OCI-LY7 (cell line): Measurements from ENCODE around the gene NFATC1. TPM values are rescaled to one million over a fixed set of nuclear protein-coding genes. Genes with fewer than 3 reads are reported as not detected.
"Not testable (repeated sequence)": the region's sequence is repeated elsewhere in the genome, so short reads cannot be mapped to it uniquely, and the experiment has no call there.

Source experiments
- BruUV-seq: library from RNA; stranded (reverse); fragments of 400-500 nt; replicated peaks from 2 replicates; lab custom pipeline; 2021; lab: Mats Ljungman, UMichigan
- CTCF ChIA-PET: fragments of 300-600 bp; sonication (Branson Sonifier 250); formaldehyde crosslinking; loops from one replicate; lab custom pipeline; 2022; ENCODE audit warnings: antibody characterized with exemption; ENCODE audit not compliant: unreplicated experiment; lab: Charles Lee
- POLR2A ChIA-PET: fragments of 300-600 bp; sonication (Branson Sonifier 250); formaldehyde crosslinking; loops from one replicate; lab custom pipeline; 2022; ENCODE audit warnings: antibody characterized with exemption; lab: Charles Lee
- DNase-seq: peaks from one replicate; pipeline ENCODE4 v3.0.0-alpha.2; 2015; ENCODE audit warnings: low spot score
- H2AFZ ChIP-seq: fragments of 200-600 bp; sonication (generic), shearing (Covaris generic); 2 replicates; pipeline ENCODE4 v1.6.1; 2014; ENCODE audit warnings: mild to moderate bottlenecking, antibody characterized with exemption, low read length, moderate library complexity
- H3K27ac ChIP-seq: fragments of 200-600 bp; sonication (generic); 2 replicates; pipeline ENCODE4 v1.5.1; 2014; ENCODE audit warnings: mixed run types, low read depth, mild to moderate bottlenecking, moderate library complexity, low read length, inconsistent platforms; ENCODE audit not compliant: poor library complexity, severe bottlenecking
- H3K36me3 ChIP-seq: fragments of 200-600 bp; sonication (generic); 2 replicates; pipeline ENCODE4 v1.6.1; 2014; ENCODE audit warnings: mild to moderate bottlenecking, antibody characterized with exemption, low read length, moderate library complexity, mixed read lengths; ENCODE audit not compliant: insufficient read depth
- H3K4me1 ChIP-seq: fragments of 200-600 bp; sonication (generic); 2 replicates; pipeline ENCODE4 v1.5.1; 2014; ENCODE audit warnings: mild to moderate bottlenecking, low read length; ENCODE audit not compliant: insufficient read depth, poor library complexity, severe bottlenecking
- H3K4me2 ChIP-seq: fragments of 200-600 bp; sonication (generic); 2 replicates; pipeline ENCODE4 v1.6.1; 2014; ENCODE audit warnings: mild to moderate bottlenecking, low read length
- H3K4me3 ChIP-seq: fragments of 200-600 bp; sonication (generic); 2 replicates; pipeline ENCODE4 v1.5.1; 2014; ENCODE audit warnings: mild to moderate bottlenecking, low read depth, low read length; ENCODE audit not compliant: poor library complexity, severe bottlenecking
- H3K79me2 ChIP-seq: fragments of 200-600 bp; sonication (generic); 2 replicates; pipeline ENCODE4 v1.6.1; 2016; ENCODE audit warnings: low read depth, mild to moderate bottlenecking, low read length, moderate library complexity, mixed read lengths; ENCODE audit not compliant: insufficient read depth
- H3K9me2 ChIP-seq: fragments of 200-600 bp; sonication (generic); 2 replicates; pipeline ENCODE4 v1.6.1; 2016; ENCODE audit warnings: mild to moderate bottlenecking, low read length, mixed read lengths; ENCODE audit not compliant: insufficient read depth
- H3K9me3 ChIP-seq: fragments of 200-600 bp; sonication (generic); 2 replicates; pipeline ENCODE4 v1.6.1; 2014; ENCODE audit warnings: mild to moderate bottlenecking, mixed run types, low read length, mixed read lengths
- H4K20me1 ChIP-seq: fragments of 200-600 bp; sonication (generic); 2 replicates; pipeline ENCODE4 v1.6.1; 2014; ENCODE audit warnings: mild to moderate bottlenecking, antibody characterized with exemption, low read length, moderate library complexity, mixed read lengths; ENCODE audit not compliant: insufficient read depth
- EZH2phosphoT487 ChIP-seq: fragments of 200-600 bp; sonication (generic); IDR thresholded peaks from 2 replicates; pipeline ENCODE4 v1.6.1; 2018; ENCODE audit warnings: low read depth, borderline replicate concordance, mild to moderate bottlenecking, mixed run types, antibody characterized with exemption, low read length, moderate library complexity, mixed read lengths
- intact Hi-C: fragments of 100-400 bp; cut with micrococcal nuclease; formaldehyde crosslinking; loops from one replicate; pipeline ENCODE4 v1.10.0; 2022; ENCODE audit not compliant: unreplicated experiment
- total RNA-seq, 2 experiments: library from RNA; depleted of rRNA in 1 of 2; stranded (reverse); fragments of >200 nt in 1 of 2; shearing (Covaris generic) in 1 of 2; gene quantifications; 2 replicates each; pipeline ENCODE4 v1.2.3, GENCODE V29; 2014 to 2022
- TF ChIP-seq, protein P1 (sequence below): fragments of 200-600 bp; sonication (generic); conservative IDR thresholded peaks from 2 replicates; pipeline ENCODE4 v1.5.1; 2014; ENCODE audit warnings: mild to moderate bottlenecking, antibody characterized with exemption, low read length, moderate library complexity, mixed read lengths

Gene NFATC1
- total RNA-seq, 2 experiments from 2014 or later: 23.6 to 50.4 TPM

DNA sequence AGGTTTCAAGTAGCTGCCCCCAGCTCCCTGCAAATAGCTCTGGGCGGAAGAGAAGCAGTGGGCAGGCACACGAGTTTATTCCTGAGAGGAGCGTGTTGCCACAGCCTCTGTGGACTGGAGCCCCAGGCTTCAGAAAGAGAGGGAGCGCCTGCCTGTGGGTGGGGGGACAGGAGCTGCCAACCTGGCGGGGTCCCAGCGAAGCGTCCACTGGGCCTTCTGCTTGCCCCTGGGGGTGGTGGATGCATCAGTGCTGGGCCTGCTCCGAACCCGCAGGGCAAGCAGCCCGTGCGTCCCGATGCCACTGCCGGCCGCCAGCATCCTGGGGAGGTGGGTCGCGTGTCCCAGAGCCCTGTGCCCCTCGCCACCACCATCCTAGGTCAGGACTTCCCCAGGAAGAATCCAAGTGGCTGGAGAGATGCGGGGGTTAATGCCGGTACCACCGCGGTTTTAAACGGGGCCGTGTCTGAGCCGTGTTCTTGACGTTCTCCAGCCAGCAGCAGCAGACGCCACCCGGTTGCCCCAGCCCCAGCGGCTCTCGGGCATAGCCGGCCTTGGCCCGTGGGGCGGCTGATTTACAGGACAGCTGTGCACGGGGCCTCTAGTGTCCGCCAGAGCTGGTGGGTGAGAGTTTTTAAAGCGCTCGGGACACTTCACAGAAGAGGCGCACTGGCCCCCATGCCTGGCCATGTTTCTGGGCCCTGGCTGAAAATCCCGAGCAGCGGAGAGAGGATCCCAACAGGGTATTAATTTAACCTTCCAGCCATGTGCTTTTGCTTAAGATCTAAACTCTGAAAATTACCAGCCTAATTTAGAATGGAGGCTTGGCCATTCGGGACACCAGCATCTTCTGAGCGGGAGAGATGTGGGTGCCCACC is 84.7 kb downstream of the NFATC1 start:
- no peak overlapping the region for H2AFZ ChIP-seq
- H3K79me2 ChIP-seq: no peaks in the 10 kb centered on the region
- no peaks in the 10 kb centered on the region for H3K9me3 ChIP-seq
- no peaks in the 10 kb centered on the region for H4K20me1 ChIP-seq
- intact Hi-C loops: no loop called here
- BruUV-seq: no TSS peak
- H3K27ac ChIP-seq: no peak overlapping the region
- no peaks in the 10 kb centered on the region for H3K36me3 ChIP-seq
- peaks cover 15% of the 10 kb centered on the region for H3K4me1 ChIP-seq
- no peak for DNase-seq
- no peaks in the 10 kb centered on the region for H3K9me2 ChIP-seq
- POLR2A ChIA-PET: no interaction called here
- no peak overlapping the region for H3K4me3 ChIP-seq
- no peak overlapping the region for H3K4me2 ChIP-seq
- CTCF ChIA-PET: no interaction called here
- no peak for TF ChIP-seq EZH2phosphoT487
- TF ChIP-seq, protein P1, sequence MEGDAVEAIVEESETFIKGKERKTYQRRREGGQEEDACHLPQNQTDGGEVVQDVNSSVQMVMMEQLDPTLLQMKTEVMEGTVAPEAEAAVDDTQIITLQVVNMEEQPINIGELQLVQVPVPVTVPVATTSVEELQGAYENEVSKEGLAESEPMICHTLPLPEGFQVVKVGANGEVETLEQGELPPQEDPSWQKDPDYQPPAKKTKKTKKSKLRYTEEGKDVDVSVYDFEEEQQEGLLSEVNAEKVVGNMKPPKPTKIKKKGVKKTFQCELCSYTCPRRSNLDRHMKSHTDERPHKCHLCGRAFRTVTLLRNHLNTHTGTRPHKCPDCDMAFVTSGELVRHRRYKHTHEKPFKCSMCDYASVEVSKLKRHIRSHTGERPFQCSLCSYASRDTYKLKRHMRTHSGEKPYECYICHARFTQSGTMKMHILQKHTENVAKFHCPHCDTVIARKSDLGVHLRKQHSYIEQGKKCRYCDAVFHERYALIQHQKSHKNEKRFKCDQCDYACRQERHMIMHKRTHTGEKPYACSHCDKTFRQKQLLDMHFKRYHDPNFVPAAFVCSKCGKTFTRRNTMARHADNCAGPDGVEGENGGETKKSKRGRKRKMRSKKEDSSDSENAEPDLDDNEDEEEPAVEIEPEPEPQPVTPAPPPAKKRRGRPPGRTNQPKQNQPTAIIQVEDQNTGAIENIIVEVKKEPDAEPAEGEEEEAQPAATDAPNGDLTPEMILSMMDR: no peak

DNA sequence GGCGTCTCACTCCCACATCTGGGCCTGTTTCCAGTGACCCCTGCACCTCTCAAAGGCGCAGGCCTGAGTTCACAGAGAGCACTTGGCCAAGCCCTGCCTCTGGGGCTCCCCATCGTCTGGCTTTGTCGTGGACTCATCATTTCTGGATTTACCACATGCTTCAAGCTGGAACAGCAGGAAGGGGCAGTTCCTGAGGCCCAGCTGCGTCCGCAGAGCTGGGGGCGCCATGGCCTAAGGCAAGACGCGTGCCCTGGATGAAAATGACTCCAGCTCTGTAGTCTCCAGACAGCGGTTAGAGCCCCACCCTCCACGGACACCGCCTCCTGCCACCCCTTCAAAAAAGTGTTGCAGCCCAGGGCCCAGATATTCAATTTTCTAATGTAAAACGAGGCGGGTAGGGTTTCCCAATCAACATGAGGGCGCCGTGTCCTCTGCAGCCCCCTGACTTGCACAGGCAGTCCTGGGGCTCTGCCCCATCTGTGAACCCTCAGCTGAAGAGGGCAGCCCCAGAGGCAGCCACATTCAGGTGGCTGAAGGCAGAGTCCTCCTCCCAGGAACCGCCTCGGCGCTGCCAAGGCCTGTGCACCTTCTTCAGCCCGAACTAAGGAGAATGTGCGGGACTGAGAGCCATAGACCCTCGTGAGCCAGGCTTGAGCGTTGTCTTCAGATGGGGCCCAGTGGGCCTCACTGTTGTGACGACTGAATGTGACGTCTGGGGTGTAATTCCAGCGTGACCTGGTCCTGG is 85.5 kb downstream of the NFATC1 start:
- peaks cover 15% of the 10 kb centered on the region for H3K4me1 ChIP-seq
- no TSS peak for BruUV-seq
- intact Hi-C loops: no loop called here
- TF ChIP-seq EZH2phosphoT487: no peak
- TF ChIP-seq, protein P1: no peak
- H3K4me2 ChIP-seq: no peak overlapping the region
- H3K9me3 ChIP-seq: no peaks in the 10 kb centered on the region
- no peaks in the 10 kb centered on the region for H4K20me1 ChIP-seq
- CTCF ChIA-PET: no interaction called here
- H3K79me2 ChIP-seq: no peaks in the 10 kb centered on the region
- DNase-seq: no peak
- H3K9me2 ChIP-seq: no peaks in the 10 kb centered on the region
- H3K4me3 ChIP-seq: no peak overlapping the region
- POLR2A ChIA-PET: no interaction called here
- H3K36me3 ChIP-seq: no peaks in the 10 kb centered on the region
- no peak overlapping the region for H2AFZ ChIP-seq
- H3K27ac ChIP-seq: no peak overlapping the region

DNA sequence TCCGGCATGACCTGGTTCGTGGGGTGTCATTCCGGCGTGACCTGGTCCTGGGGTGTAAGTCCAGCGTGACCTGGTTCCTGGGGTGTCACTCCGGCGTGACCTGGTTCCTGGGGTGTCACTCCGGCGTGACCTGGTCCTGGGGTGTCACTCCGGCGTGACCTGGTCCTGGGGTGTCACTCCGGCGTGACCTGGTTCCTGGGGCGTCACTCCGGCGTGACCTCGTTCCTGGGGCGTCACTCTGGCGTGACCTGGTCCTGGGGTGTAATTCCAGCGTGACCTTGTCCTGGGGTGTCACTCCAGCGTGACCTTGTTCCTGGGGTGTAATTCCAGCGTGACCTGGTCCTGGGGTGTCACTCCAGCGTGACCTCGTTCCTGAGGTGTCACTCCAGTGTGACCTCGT is 87.7 kb downstream of the NFATC1 start:
- DNase-seq, H3K79me2 ChIP-seq, H2AFZ ChIP-seq, H3K36me3 ChIP-seq, CTCF ChIA-PET, H3K4me1 ChIP-seq, intact Hi-C loops, H4K20me1 ChIP-seq, H3K4me2 ChIP-seq, BruUV-seq, POLR2A ChIA-PET, H3K9me2 ChIP-seq, H3K27ac ChIP-seq, H3K4me3 ChIP-seq, H3K9me3 ChIP-seq: not testable (repeated sequence)
